NCI-H1436 treated with DMSO at 0.1 percent for 48 hours (cell line): ENCODE measurements around the gene PRDX3.

Source experiments
- DNase-seq: peaks from one replicate; lab custom pipeline; 2025; lab: John Stamatoyannopoulos, UW

PRDX3 gene

DNA sequence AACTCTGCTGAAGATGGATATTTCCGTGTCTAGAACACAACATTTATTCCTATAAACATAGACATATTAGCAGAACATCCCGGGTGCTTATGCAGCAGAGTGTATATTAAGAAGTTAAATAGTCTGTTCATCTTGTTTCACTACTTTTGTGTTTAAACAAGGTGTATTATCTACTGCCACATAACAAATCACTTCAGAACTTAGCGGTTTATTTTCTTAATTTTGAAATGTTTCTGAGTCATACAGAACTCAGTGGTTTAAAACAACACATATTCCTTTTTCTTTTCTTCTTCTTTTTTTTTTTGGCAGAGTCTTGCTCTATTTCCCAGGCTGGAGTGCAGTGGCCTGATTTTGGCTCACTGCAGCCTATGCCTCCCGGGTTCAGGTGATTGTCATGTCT is 48.9 kb downstream of the PRDX3 start:
- no peak for DNase-seq

DNA sequence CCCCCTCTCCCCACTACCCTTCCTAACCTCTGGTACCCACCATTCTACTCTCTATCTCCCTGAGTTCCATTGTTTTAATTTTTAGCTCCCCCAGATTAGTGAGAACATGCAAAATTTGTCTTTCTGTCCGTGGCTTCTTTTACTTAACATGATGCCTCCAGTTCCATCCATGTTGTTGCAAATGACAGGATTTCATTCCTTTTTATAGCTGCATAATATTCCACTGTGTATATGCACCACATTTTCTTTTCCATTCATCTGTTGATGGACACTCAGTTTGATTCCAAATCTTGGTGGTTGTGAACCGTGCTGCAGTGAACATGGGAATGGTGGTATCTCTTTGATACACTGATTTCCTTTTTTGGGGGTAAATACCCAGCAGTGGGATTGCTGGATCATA is 52.7 kb downstream of the PRDX3 start:
- DNase-seq = no peak

DNA sequence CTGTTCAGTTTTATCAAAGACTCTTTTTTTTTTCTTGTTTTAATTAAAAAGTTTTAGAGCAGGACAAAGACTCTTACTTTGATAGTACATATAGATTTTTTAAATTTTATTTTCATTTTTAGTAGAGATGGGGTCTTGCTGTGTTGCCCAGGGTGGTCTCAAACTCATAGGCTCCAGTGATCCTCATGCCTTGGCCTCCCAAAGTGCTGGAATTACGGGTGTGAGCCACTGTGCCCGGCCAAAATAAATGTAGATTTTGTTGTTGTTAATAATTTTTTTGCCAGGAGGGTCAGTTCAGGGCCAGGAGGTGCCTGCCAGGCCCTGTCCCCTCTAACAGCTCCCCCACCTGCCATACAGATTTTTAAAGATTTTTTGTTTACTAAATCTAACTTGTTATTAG is 57.7 kb downstream of the PRDX3 start:
- DNase-seq = no peak

DNA sequence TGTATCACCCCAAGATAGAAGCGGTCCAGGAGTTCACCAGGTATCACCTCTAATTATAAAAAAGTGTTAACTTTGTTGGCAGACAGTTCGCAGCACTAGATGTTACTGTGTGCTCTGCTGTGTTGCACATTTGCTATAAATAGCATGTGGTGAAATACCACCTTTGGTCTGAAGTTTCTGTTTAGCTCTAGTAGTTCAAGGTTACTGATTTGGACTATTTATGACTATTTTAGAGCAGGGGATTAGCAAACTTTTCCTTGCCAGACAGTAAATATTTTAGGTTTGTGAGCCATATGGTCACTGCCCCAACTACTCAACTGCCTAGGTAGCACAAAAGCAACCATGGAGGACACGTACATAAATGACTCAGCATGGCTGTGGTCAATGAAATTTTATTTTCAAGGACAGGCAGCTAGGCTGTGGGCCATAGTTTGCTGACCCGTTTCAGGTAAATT is 58.2 kb downstream of the PRDX3 start:
- no peak for DNase-seq

DNA sequence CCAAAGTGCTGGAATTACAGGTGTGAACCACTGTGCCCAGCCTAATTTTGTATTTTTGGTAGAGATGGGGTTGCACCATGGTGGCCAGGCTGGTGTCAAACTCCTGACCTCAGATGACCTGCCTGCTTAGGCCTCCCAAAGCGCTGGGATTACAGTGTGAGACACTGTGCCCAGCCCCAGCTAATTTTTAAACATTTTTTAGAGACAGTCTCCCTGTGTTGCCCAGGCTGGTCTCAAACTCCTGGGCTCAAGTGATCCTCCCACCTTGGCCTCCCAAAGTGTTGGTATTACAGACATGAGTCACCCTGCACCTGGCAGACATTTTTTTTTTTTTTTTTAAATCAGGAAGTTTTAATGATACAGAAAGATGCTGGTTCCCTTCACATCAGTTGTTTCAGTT is 59.2 kb downstream of the PRDX3 start:
- no peak for DNase-seq

DNA sequence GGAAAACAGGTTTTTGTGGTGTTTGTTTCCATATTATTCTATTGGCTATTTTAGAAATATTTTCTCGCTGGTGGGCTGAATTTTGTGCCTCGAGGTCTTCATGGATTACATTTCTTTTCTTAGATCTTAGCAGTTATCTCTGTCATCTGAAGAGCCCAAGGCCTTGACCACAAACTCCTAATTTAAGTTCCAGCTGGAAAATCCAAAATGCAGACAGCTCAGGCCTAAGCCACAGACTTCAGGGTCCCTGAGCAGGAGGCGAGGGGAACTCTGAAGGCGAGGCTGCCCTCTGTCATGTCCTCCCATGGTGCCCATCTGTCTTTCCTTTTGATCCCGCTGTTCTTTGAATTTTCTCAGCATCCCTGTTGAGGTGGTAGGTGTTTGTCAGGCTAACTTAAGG is 60.4 kb downstream of the PRDX3 start:
- DNase-seq = no peak
